Hematopoietic multipotent progenitor cell treated with erythropoietin and hydrocortisone succinate and interleukin-3 and kit ligand, for 6 days (in vitro differentiated cells): Measurements from ENCODE around the gene DPYSL5.

Experiments used
- DNase-seq: peaks from one replicate; pipeline ENCODE4 v3.0.0-alpha.2; 2015

DPYSL5 gene

GRCh38 chr2:26846334-26847306 is 1.3 kb upstream of the DPYSL5 start:
- peak; percentile 89 for DNase-seq

DNA sequence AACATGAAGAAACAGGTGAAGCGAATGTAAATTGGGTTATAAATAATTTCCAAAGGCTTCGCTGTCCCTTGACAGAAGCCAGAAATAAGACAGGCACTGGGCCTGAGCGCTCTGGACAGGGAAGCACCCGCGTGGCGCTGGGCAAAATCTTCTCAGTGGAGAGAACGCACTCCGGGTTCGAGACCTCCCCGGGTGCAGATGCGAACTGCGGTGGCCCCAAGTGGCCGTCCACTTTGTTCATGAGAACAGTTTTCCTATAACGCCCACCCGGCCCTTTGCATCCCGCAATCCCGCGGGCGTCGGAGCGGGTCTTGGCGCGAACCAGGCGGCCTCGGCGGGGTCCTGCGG is 651 bp upstream of the DPYSL5 start:
- peak; percentile 17 for DNase-seq

DNA sequence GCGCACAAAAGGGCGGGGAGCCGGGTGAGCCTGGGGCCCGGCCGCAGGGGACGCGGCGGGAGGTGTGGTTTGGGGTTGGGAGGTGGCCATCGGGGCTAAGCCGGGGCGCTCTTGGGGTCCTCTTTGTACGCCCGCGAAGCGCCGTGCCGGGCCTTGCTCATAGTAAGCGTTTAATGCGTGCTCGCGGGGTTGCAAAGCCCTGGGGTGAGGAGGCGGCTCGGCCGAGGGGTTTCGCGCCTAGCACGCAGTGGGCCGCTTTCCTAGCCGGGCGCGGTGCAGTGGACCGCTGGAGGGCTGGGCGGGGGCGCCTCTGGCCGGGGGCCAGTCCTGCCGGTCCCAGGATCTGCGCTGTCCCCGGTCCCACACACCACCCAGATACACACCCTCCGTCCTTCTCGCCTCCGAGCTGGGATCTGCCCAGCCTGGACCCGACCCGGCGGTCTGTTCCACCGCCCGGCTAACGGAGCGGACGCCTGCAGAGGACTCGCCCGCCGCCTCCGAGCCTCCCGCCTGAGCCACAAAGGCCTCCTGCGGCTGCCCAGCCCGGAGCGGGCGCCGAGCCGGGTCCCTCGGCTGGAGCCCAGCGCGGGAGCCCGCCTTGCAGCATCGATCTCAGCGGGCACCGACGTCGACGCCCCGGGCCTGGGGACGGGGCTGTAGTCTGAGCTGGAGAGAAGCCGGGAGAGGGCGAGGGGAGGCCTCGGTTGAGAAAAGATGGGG is 564 bp downstream of the DPYSL5 start:
- no peak for DNase-seq

GRCh38 chr2:26849056-26849999 is 1.4 kb downstream of the DPYSL5 start:
- no peak for DNase-seq

GRCh38 chr2:26850000-26850431 is 2.1 kb downstream of the DPYSL5 start:
- no peak for DNase-seq

GRCh38 chr2:26850505-26850904 is 2.6 kb downstream of the DPYSL5 start:
- DNase-seq: peak; percentile 12

DNA sequence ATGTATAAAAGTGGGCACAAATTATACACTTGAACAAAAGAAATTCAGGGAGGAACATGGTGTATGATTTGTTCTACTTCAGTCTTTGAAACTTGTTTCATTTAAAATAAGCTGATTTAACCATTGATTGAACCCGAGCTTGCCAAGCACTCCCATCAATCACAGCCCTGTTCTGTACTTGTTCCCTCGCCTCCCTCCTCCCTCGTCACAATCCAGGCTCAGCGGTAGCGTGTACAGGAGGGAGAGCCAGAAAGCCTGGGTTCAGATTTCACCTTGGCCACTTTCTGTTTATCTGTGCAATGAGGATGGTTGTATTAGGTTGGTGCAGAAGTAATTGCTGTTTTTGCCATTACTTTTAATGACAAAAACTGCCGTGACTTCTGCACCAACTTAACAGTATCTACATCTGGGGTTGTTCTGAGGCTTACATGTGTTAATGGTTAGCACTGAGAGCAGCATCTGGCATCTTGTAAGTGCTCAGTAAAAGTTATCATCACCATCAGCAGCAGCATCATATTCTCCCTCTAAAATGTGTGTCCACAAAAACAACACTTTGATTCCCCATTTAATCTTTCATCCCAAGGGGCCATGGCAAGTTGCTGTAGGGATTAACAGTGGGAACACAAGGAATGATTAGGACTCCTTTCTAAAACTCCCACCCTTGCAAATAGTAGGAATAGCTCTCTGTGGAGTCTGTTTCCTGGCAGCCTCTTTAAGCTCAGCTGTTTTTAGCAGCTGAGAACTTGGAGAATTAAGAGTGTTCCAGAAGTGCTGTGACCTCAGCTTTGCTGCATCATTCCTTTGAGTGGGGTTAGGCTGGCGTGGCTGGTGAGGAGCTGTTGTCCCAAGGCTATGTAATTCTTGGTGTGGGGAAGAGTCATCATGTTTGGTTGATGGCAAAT is 4.7 kb downstream of the DPYSL5 start:
- DNase-seq: no peak

DNA sequence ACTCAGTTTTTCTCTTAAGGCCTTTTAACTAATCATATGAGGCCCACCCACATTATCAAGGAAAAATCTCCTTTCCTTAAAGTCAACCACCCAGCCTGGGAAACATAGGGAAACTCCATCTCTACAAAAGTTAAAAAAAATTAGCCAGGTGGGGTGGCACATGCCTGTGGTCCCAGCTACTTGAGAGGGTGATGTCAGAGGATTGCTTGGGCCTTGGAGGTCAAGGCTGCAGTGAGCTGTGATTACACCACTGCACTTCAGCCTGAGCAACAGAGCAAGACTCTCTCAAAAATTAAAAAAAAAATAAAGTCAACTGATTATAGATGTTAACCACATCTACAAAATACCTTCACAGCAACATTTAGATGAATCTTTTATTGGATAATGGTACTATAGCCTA is 5.8 kb downstream of the DPYSL5 start:
- no peak for DNase-seq

DNA sequence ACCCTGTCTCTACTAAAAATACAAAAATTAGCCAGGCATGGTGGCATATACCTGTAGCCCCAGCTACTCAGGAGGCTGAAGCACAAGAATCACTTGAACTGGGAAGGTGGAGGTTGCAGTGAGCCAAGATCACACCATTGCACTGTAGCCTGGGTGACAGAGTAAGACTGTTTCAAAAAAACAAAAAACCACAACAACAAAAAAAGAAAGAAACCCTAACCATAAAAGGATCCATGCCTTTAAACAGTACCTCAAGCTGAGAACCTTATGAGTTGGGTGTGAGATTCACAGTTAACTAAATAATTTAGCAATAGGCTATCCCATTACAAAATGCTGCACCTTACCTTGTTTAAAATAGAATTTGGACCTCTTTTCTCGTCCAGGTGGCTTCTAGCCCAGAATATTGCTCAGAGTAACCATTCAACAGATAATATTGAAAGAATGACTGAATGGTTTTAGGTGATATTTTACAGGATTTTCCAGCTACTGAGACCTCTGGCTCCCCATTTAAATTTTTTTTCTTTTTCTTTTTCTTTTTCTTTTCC is 6.4 kb downstream of the DPYSL5 start:
- DNase-seq: no peak

GRCh38 chr2:26855466-26855865 is 7.5 kb downstream of the DPYSL5 start:
- DNase-seq: no peak

DNA sequence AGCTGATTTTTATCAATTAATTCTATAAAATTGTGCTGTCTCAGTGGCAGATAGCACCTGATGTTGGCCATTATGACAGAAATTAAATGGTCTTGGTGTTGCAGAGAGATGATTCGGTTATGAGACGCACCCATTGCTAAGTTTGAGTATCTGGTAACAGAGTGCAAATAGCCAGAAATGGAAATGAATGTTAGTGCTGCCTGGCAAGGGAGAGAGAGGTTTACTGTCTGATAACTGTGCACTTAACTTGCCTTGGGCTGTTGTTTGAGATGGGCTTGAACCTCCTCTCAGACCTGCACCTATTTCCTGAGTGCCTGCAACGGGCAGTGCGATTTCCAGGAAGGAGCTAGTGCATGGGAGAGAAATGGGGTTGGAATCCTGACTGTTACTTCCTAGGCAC is 11.7 kb downstream of the DPYSL5 start:
- no peak for DNase-seq

DNA sequence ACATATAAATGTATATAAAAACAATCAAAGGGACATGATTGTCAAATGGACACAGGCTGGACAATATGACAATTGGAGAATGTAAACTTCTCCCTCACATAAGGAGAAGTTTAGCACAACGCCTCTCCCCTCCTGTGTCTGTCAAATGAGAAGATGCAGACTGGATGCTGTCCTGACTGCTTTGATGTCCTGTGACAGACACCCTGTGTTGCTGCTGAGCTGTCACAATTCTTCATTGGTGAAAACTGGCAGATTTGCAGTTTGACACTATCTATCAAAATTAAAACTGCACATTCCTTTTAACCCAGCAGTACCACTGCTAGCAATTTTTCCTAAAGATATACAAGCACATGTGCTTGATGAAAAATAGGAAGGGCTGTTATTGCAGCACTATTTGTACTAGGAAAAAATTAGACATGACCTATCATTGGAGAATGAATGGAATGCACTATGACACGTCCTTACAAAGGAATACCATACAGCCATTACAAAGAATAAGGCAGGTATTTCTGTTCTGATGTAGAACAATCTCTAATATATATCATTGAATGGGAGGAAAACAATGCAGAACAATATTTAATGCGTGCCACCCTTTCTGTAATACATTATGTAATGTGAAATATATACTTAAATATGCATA is 12.4 kb downstream of the DPYSL5 start:
- DNase-seq: no peak

DNA sequence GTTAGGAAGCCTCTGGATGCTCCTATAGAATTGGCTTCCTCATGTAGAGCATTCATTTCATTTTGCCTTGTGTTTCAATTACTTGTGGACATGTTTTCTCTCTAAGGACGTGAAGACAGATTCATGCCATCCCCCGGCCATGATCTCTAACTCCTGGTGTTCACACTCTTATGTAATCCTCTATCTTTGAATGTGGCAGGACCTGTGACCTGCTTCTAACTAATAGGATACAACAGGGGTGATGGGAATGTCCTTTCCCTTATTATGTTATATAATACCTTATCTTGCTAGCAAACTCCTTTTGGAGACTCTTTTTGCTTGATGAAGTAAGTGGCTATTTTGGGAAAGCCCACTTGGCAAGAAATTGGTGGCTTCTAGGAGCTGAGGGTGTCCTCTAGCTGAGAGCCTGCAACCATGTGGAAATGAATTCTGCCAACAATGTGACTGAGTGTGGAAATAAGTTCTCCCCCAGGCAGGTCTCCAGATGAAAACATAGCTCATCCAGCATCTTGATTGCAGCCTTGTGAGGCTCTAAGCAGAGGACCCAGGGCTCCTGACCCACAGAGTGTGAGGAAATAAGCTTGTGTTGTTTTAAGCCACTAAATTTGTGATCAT is 13.8 kb downstream of the DPYSL5 start:
- DNase-seq: no peak

DNA sequence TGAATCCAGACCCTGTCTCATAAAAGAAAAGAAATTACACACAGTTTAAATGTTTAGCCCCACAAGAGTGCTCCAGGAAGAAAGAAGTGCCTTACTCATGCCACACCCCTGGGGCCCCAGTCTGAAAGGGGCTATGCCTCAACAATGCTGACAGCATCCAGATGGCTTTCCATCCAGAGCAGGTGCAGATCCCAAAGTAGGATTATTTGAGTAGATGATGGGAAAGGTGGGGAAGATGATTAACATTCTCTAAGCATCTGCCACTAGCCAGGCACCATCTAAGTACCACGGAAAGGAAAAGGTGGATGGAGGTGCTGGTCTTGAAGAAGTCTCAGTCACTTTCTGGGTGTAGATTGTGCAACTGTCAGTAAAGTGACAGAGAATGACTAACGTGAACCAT is 16.3 kb downstream of the DPYSL5 start:
- DNase-seq: no peak

DNA sequence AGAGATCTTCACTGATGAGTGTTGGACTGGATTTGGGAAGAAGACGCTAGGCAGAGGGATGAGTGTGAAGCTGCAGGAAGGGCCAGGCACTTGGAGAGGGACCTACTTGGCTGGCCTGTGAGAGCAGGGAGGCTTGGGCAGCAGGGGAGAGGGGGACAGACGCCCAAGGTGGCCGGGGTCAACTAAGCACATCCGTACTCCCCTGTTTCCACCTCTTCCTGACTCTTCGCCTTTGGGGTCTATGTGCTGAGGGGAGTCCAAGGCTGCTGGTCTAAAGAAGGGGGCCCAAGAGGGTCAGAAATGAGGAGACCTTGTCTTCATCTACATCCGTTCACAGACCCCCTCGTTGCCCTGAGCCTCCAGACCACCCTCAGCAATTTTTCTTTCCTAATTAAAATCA is 16.7 kb downstream of the DPYSL5 start:
- DNase-seq: no peak

DNA sequence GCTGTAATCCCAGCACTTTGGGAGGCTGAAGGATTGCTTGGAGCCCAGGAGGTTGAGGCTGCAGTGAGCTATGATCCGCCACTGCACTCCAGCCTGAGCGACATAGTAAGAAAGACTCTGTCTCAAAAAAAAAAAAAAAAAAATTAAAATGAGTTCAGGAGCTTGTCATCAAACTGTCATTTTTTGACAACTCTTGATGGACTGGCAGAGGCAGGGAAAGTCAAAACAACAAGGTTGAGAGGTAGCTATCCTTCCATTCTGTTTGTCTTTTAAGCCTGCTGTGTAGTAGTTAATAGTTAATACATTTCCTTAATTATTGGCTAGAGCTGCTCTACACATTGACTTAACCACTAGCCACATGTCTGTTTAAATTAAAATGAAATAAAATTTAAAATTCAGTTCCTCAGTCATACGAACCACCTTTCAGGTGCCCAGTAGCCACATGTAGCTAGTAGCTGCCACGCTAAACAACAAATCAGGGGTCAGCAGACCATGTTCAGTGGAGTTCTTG is 22.7 kb downstream of the DPYSL5 start:
- DNase-seq: no peak

DNA sequence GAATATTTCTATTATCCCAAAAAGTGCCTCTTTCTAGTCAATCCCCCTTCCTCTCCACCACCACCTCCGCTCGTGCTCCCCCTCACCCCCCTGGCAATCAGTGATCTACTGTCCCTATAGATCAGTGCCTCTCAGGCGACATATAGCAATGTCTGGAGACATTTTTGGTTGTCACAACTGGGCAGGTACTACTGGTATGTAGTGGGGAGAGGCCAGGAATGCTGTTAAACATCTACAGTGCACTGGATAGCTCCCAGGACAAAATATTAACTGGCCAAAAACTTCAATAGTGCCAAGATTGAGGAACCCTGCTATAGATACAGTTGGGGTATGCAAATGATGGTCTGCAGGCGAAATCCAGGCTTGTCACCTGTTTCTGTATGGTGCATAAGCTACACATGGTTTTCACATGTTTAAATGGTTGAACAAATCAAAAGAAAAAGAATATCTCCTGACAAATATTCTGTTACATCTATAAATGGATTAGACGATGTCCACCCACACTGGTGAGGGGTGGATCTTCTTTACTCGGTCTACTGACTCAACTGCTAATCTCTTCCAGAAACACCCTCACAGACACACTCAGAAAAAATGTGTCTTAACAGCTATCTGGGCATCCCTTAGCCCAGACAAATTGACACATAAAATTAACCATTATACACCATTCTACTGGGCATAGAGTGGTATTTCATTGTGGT is 25.5 kb downstream of the DPYSL5 start:
- DNase-seq: peak; percentile 39

DNA sequence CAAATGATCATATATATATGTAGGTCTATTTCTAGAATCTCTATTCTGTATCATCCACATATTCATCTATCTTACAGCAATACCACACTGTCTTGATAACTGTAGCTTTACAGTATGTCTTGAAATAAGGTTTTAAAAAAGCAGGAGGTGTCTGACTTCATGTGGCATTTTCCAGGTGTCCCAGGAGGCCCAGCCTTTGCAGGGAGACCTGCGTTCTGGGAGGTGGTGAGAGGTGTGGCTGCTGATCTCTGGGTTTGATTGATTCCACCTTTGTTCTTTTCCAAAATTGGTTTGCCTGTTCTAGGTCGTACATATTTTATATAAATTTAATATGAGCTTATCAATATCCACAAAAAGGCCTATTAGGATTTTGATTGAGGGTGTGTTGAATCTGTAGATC is 26.6 kb downstream of the DPYSL5 start:
- no peak for DNase-seq

GRCh38 chr2:26875065-26875634 is 27.2 kb downstream of the DPYSL5 start:
- no peak for DNase-seq
